Caco-2 (cell line): ENCODE data around the gene LRRC27. TPM values are rescaled to one million over a fixed set of nuclear protein-coding genes. Genes with fewer than 3 reads are reported as not detected.

Experiments
- BruUV-seq: library from RNA; stranded (reverse); fragments of 400-500 nt; replicated peaks from 2 replicates; lab custom pipeline; 2021; lab: Mats Ljungman, UMichigan
- CTCF ChIA-PET: fragments of 300-600 bp; sonication (Branson Sonifier 250); formaldehyde crosslinking; loops from one replicate; lab custom pipeline; 2022; ENCODE audit warnings: antibody characterized with exemption; lab: Charles Lee
- POLR2A ChIA-PET: fragments of 300-600 bp; sonication (Branson Sonifier 250); formaldehyde crosslinking; loops from one replicate; lab custom pipeline; 2022; ENCODE audit warnings: antibody characterized with exemption; lab: Charles Lee
- DNase-seq, 2 experiments: peaks; one replicate each; pipeline versions ENCODE4 v3.0.0 to v3.0.0-alpha.2; 2020 to 2022
- H3K27me3 ChIP-seq: replicated peaks from 2 replicates; pipeline ENCODE4 v1.6.0; 2011; ENCODE audit warnings: low read length; ENCODE audit not compliant: control insufficient read depth, insufficient read depth
- H3K36me3 ChIP-seq: 2 replicates; pipeline ENCODE4 v1.5.1; 2011; ENCODE audit warnings: low read length; ENCODE audit not compliant: control insufficient read depth, insufficient read depth
- H3K4me1 ChIP-seq: fragments of 250-450 bp; sonication (Bioruptor Pico); 2 replicates; pipeline ENCODE4 v1.5.1; 2020; ENCODE audit warnings: mild to moderate bottlenecking
- H3K4me3 ChIP-seq: 2 replicates; pipeline ENCODE4 v1.5.1; 2011; ENCODE audit warnings: low read depth, mild to moderate bottlenecking, control low read depth, low read length
- H3K9me3 ChIP-seq: fragments of 250-450 bp; sonication (Bioruptor Pico); 2 replicates; pipeline ENCODE4 v1.5.1; 2020; ENCODE audit warnings: mild to moderate bottlenecking, moderate library complexity
- H3K27ac Mint-ChIP-seq: one replicate; pipeline ENCODE4 v1.8.0; 2022; ENCODE audit warnings: mixed read lengths; ENCODE audit not compliant: unreplicated experiment
- H3K27me3 Mint-ChIP-seq: one replicate; pipeline ENCODE4 v1.8.0; 2022; ENCODE audit warnings: mixed read lengths; ENCODE audit not compliant: insufficient read depth, unreplicated experiment
- H3K36me3 Mint-ChIP-seq: one replicate; pipeline ENCODE4 v1.8.0; 2022; ENCODE audit warnings: mild to moderate bottlenecking, mixed read lengths; ENCODE audit not compliant: insufficient read depth, unreplicated experiment
- H3K4me1 Mint-ChIP-seq: one replicate; pipeline ENCODE4 v1.8.0; 2022; ENCODE audit warnings: low read depth, mixed read lengths; ENCODE audit not compliant: unreplicated experiment
- H3K4me3 Mint-ChIP-seq: one replicate; pipeline ENCODE4 v1.8.0; 2022; ENCODE audit warnings: mild to moderate bottlenecking, moderate library complexity, mixed read lengths; ENCODE audit not compliant: unreplicated experiment
- H3K9me3 Mint-ChIP-seq: one replicate; pipeline ENCODE4 v1.8.0; 2022; ENCODE audit warnings: mixed read lengths; ENCODE audit not compliant: unreplicated experiment
- CTCF ChIP-seq, 2 experiments: fragments of 200-600 bp in 1 of 2; IDR thresholded peaks; 1 replicate in 1 of 2; 2 replicates in 1 of 2; pipeline versions ENCODE4 v1.5.1 to v1.8.0; 2011 to 2022; ENCODE audit warnings: antibody characterized with exemption in 1 of 2, control low read depth in 1 of 2, inconsistent platforms in 1 of 2, low read depth in 1 of 2, low read length in 1 of 2, mild to moderate bottlenecking in 1 of 2, moderate library complexity in 1 of 2; ENCODE audit not compliant: insufficient read depth in 1 of 2, severe bottlenecking in 1 of 2, unreplicated experiment in 1 of 2
- intact Hi-C: fragments of 100-400 bp; cut with micrococcal nuclease; formaldehyde crosslinking; loops from one replicate; pipeline ENCODE4 v1.10.0; 2022; ENCODE audit not compliant: unreplicated experiment
- total RNA-seq: library from RNA; stranded (reverse); gene quantifications from 2 replicates; pipeline ENCODE4 v1.2.3, GENCODE V29; 2022

The LRRC27 gene
- total RNA-seq, 1 experiment from 2014 or later, result 11.7 TPM

- POLR2A ChIA-PET, result no interaction called here
- Histone ChIP-seq H3K4me1 (peaks cover 37% of the 10 kb centered on the region), H3K4me3 (no peak overlapping the region), H3K27me3 (no peaks in the 10 kb centered on the region), H3K9me3 (no peaks in the 10 kb centered on the region), H3K36me3 (peaks cover 6% of the 10 kb centered on the region)
- no TSS peak for BruUV-seq
- H3K4me3 Mint-ChIP-seq, result no peak overlapping the region
- peak overlapping the region; percentile 55 for H3K27ac Mint-ChIP-seq
- no peaks in the 10 kb centered on the region for H3K9me3 Mint-ChIP-seq
- peaks cover 38% of the 10 kb centered on the region for H3K4me1 Mint-ChIP-seq
- DNase-seq, result no peak
- no peaks in the 10 kb centered on the region for H3K27me3 Mint-ChIP-seq
- H3K36me3 Mint-ChIP-seq, result peaks cover 31% of the 10 kb centered on the region
- CTCF ChIA-PET, result no interaction called here
- intact Hi-C loops, result no loop called here
- no peak for TF ChIP-seq CTCF (IDR thresholded peaks at IDR 0.05; ENCODE audit: insufficient read depth in 1 of 2, low read depth in 1 of 2, low read length in 1 of 2, severe bottlenecking in 1 of 2, unreplicated experiment in 1 of 2)
Measured at GRCh38 chr10:132410056-132410778, 78.2 kb downstream of the LRRC27 start.

- Mint-ChIP-seq H3K27me3 (no peaks in the 10 kb centered on the region), H3K27ac (no peak overlapping the region), H3K9me3 (no peaks in the 10 kb centered on the region), H3K4me3 (no peak overlapping the region), H3K36me3 (peaks cover 29% of the 10 kb centered on the region), H3K4me1 (peaks cover 44% of the 10 kb centered on the region)
- no TSS peak for BruUV-seq
- H3K36me3 ChIP-seq, result peaks cover 6% of the 10 kb centered on the region
- ChIA-PET CTCF (no interaction called here), POLR2A (no interaction called here)
- no peaks in the 10 kb centered on the region for H3K9me3 ChIP-seq
- no peak for DNase-seq
- H3K4me3 ChIP-seq, result no peak overlapping the region
- no peak for TF ChIP-seq CTCF (IDR thresholded peaks at IDR 0.05; ENCODE audit: insufficient read depth in 1 of 2, low read depth in 1 of 2, low read length in 1 of 2, severe bottlenecking in 1 of 2, unreplicated experiment in 1 of 2)
- H3K4me1 ChIP-seq, result peaks cover 37% of the 10 kb centered on the region
- H3K27me3 ChIP-seq, result no peaks in the 10 kb centered on the region
- intact Hi-C loops, result no loop called here
Measured at GRCh38 chr10:132410779-132411532, 79.0 kb downstream of the LRRC27 start.

GRCh38 chr10:132411561-132412253, 79.7 kb downstream of the LRRC27 start:
- intact Hi-C loops, result no loop called here
- TF ChIP-seq CTCF (IDR thresholded peaks at IDR 0.05; ENCODE audit: insufficient read depth in 1 of 2, low read depth in 1 of 2, low read length in 1 of 2, severe bottlenecking in 1 of 2, unreplicated experiment in 1 of 2), result no peak
- peaks cover 37% of the 10 kb centered on the region for H3K4me1 ChIP-seq
- DNase-seq, result no peak
- peaks cover 3% of the 10 kb centered on the region; the same call in 1 of the 2 replicates for H3K36me3 ChIP-seq
- H3K9me3 ChIP-seq, result no peaks in the 10 kb centered on the region
- H3K9me3 Mint-ChIP-seq, result no peaks in the 10 kb centered on the region
- peaks cover 28% of the 10 kb centered on the region for H3K36me3 Mint-ChIP-seq
- peaks cover 44% of the 10 kb centered on the region for H3K4me1 Mint-ChIP-seq
- no peaks in the 10 kb centered on the region for H3K27me3 ChIP-seq
- ChIA-PET CTCF (no interaction called here), POLR2A (no interaction called here)
- H3K4me3 ChIP-seq, result no peak overlapping the region
- H3K27ac Mint-ChIP-seq, result no peak overlapping the region
- no TSS peak for BruUV-seq
- H3K4me3 Mint-ChIP-seq, result no peak overlapping the region
- no peaks in the 10 kb centered on the region for H3K27me3 Mint-ChIP-seq
